Neural cell (in vitro differentiated cells): Measurements from ENCODE around the gene CIZ1. TPM values are rescaled to one million over a fixed set of nuclear protein-coding genes. Genes with fewer than 3 reads are reported as not detected.

Experiments used
- H2AFZ ChIP-seq: fragments of 200-600, 300-800 bp; sonication (generic), shearing (Covaris generic); 2 replicates; pipeline ENCODE4 v1.6.0; 2014; ENCODE audit warnings: low read depth, mild to moderate bottlenecking, antibody characterized with exemption, low read length, moderate library complexity
- H3F3A ChIP-seq: fragments of 200-600 bp; shearing (Covaris generic); 2 replicates; pipeline ENCODE4 v1.6.1; 2016; ENCODE audit warnings: mild to moderate bottlenecking, moderate library complexity, mixed read lengths, antibody characterized with exemption, low read length; ENCODE audit not compliant: insufficient read depth, poor library complexity, severe bottlenecking
- H3K27ac ChIP-seq: fragments of 200-600, 300-800 bp; sonication (generic), shearing (Covaris generic); 2 replicates; pipeline ENCODE4 v1.5.1; 2014; ENCODE audit warnings: mild to moderate bottlenecking, low read length, moderate library complexity
- H3K27me3 ChIP-seq: fragments of 300-800, 200-600 bp; sonication (generic), shearing (Covaris generic); 2 replicates; pipeline ENCODE4 v1.6.0; 2014; ENCODE audit warnings: mild to moderate bottlenecking, low read depth, low read length, moderate library complexity; ENCODE audit not compliant: insufficient read depth
- H3K36me3 ChIP-seq: fragments of 300-800, 200-600 bp; sonication (generic), shearing (Covaris generic); 2 replicates; pipeline ENCODE4 v1.5.1; 2014; ENCODE audit warnings: mild to moderate bottlenecking, antibody characterized with exemption, low read length, moderate library complexity; ENCODE audit not compliant: insufficient read depth
- H3K4me2 ChIP-seq: fragments of 300-800, 200-600 bp; sonication (generic), shearing (Covaris generic); 2 replicates; pipeline ENCODE4 v1.6.0; 2014; ENCODE audit warnings: mild to moderate bottlenecking, low read length
- H3K4me3 ChIP-seq: fragments of 300-800, 200-600 bp; sonication (generic), shearing (Covaris generic); 2 replicates; pipeline ENCODE4 v1.5.1; 2014; ENCODE audit warnings: mild to moderate bottlenecking, low read length, moderate library complexity
- H3K79me2 ChIP-seq: fragments of 200-600 bp; shearing (Covaris generic); replicated peaks from 2 replicates; pipeline ENCODE4 v1.6.0; 2014; ENCODE audit warnings: mild to moderate bottlenecking, low read length, moderate library complexity; ENCODE audit not compliant: insufficient read depth
- H3K9ac ChIP-seq: fragments of 300-800, 200-600 bp; sonication (generic), shearing (Covaris generic); 2 replicates; pipeline ENCODE4 v1.6.1; 2016; ENCODE audit warnings: mild to moderate bottlenecking, low read length, mixed read lengths
- H3K9me2 ChIP-seq: fragments of 200-600 bp; shearing (Covaris generic); 2 replicates; pipeline ENCODE4 v1.6.1; 2016; ENCODE audit warnings: mild to moderate bottlenecking, low read length, mixed read lengths; ENCODE audit not compliant: insufficient read depth
- H3K9me3 ChIP-seq: fragments of 200-600, 300-800 bp; sonication (generic), shearing (Covaris generic); 2 replicates; pipeline ENCODE4 v1.6.1; 2016; ENCODE audit warnings: mild to moderate bottlenecking, mixed run types, low read length, moderate library complexity, mixed read lengths
- H4K20me1 ChIP-seq: fragments of 200-600 bp; shearing (Covaris generic); 2 replicates; pipeline ENCODE4 v1.6.1; 2016; ENCODE audit warnings: mild to moderate bottlenecking, mixed run types; ENCODE audit not compliant: insufficient read depth
- CTCF ChIP-seq: fragments of 450-650 bp; IDR thresholded peaks from 2 replicates; pipeline ENCODE4 v1.5.1; 2014; ENCODE audit warnings: antibody characterized with exemption, mild to moderate bottlenecking, moderate library complexity; ENCODE audit not compliant: poor library complexity, severe bottlenecking
- EP300 ChIP-seq: fragments of 450-650 bp; conservative IDR thresholded peaks from 2 replicates; pipeline ENCODE4 v1.6.1; 2014; ENCODE audit warnings: antibody characterized with exemption, mild to moderate bottlenecking, moderate library complexity; ENCODE audit not compliant: poor library complexity, severe bottlenecking
- EZH2 ChIP-seq: fragments of 200-600, 300-800 bp; shearing (Covaris generic), sonication (generic); IDR thresholded peaks from 2 replicates; pipeline ENCODE4 v1.6.1; 2014; ENCODE audit warnings: antibody characterized with exemption, low read length, borderline replicate concordance, mild to moderate bottlenecking; ENCODE audit not compliant: insufficient read depth, poor library complexity, severe bottlenecking
- MXI1 ChIP-seq: fragments of 450-650 bp; conservative IDR thresholded peaks from 2 replicates; pipeline ENCODE4 v1.6.1; 2014; ENCODE audit warnings: antibody characterized with exemption, mild to moderate bottlenecking; ENCODE audit not compliant: poor library complexity, severe bottlenecking
- POLR2AphosphoS5 ChIP-seq: IDR thresholded peaks from 2 replicates; pipeline ENCODE4 v1.6.1; 2012
- RAD21 ChIP-seq: fragments of 450-650 bp; conservative IDR thresholded peaks from 2 replicates; pipeline ENCODE4 v1.6.1; 2014; ENCODE audit warnings: antibody characterized with exemption, mild to moderate bottlenecking, moderate library complexity
- REST ChIP-seq: IDR thresholded peaks from 2 replicates; pipeline ENCODE4 v1.6.1; 2012; ENCODE audit warnings: borderline replicate concordance
- SMC3 ChIP-seq: fragments of 450-650 bp; conservative IDR thresholded peaks from 2 replicates; pipeline ENCODE4 v1.6.1; 2014; ENCODE audit warnings: antibody characterized with exemption, mild to moderate bottlenecking, moderate library complexity; ENCODE audit not compliant: poor library complexity
- TAF1 ChIP-seq: IDR thresholded peaks from 2 replicates; pipeline ENCODE4 v1.6.1; 2012; ENCODE audit warnings: low read depth
- polyA plus RNA-seq: library from polyadenylated mRNA; depleted of rRNA; stranded (reverse); fragments of >200 nt; gene quantifications from 2 replicates; pipeline ENCODE4 v1.2.3, GENCODE V29; 2014

Gene CIZ1
- polyA plus RNA-seq, 1 donor from 2014 or later = 25.6 TPM

- Histone ChIP-seq H3K9me2 (no peaks in the 10 kb centered on the region), H3K4me2 (no peak overlapping the region), H3K27me3 (no peaks in the 10 kb centered on the region), H3K36me3 (no peaks in the 10 kb centered on the region), H3K4me3 (no peak overlapping the region), H2AFZ (no peak overlapping the region), H3K27ac (no peak overlapping the region), H3K79me2 (peaks cover 3% of the 10 kb centered on the region), H3K9ac (no peak overlapping the region), H3K9me3 (no peaks in the 10 kb centered on the region), H4K20me1 (no peaks in the 10 kb centered on the region), H3F3A (no peaks in the 10 kb centered on the region)
- TF ChIP-seq REST (no peak), EZH2 (no peak), POLR2AphosphoS5 (no peak), CTCF (no peak), RAD21 (no peak), MXI1 (no peak), SMC3 (no peak)
Observed at GRCh38 chr9:128121466-128121810, 69.9 kb downstream of the CIZ1 start.

GRCh38 chr9:128120741-128121465 lies 70.5 kb downstream of the CIZ1 start:
- no peak overlapping the region for H3K9ac ChIP-seq
- no peaks in the 10 kb centered on the region for H3K36me3 ChIP-seq
- TF ChIP-seq CTCF = no peak
- no peak for TF ChIP-seq EZH2
- no peak for TF ChIP-seq EP300
- no peak for TF ChIP-seq TAF1
- no peak for TF ChIP-seq POLR2AphosphoS5
- TF ChIP-seq REST = no peak
- TF ChIP-seq RAD21 = no peak
- no peak for TF ChIP-seq MXI1
- no peak for TF ChIP-seq SMC3
- H3F3A ChIP-seq = no peaks in the 10 kb centered on the region
- no peaks in the 10 kb centered on the region for H3K9me3 ChIP-seq
- no peaks in the 10 kb centered on the region for H4K20me1 ChIP-seq
- no peak overlapping the region for H3K4me3 ChIP-seq
- no peaks in the 10 kb centered on the region for H3K79me2 ChIP-seq
- H2AFZ ChIP-seq = no peak overlapping the region
- no peaks in the 10 kb centered on the region for H3K9me2 ChIP-seq
- H3K27me3 ChIP-seq = no peaks in the 10 kb centered on the region
- H3K27ac ChIP-seq = no peak overlapping the region
- H3K4me2 ChIP-seq = no peak overlapping the region
